NCI-H2081 (cell line): Measurements from ENCODE around the gene RNF25.

Source experiments
- DNase-seq, 2 experiments: peaks; one replicate each; lab custom pipeline; 2025; lab: John Stamatoyannopoulos, UW

Gene RNF25

GRCh38 chr2:218622606-218623365 lies 49.0 kb downstream of the RNF25 start:
- DNase-seq, result no peak

- no peak for DNase-seq
These were observed 50.8 kb downstream of the RNF25 start for GRCh38 chr2:218621007-218621406.

- no peak for DNase-seq
These were observed 53.5 kb downstream of the RNF25 start for GRCh38 chr2:218618102-218618860.

GRCh38 chr2:218615868-218616315 lies 55.9 kb downstream of the RNF25 start:
- DNase-seq, result no peak
